Measurements from ENCODE around the gene TERB2. TPM values are rescaled to one million over a fixed set of nuclear protein-coding genes. Genes with fewer than 3 reads are reported as not detected.
A peak's percentile ranks its signal among the peaks of the same experiment; 100 is the strongest.

The TERB2 gene
- total RNA-seq (not detected in 2 replicates), polyA plus RNA-seq (not detected in 2 replicates), polyA minus RNA-seq (not detected in 2 replicates), Bru-seq, nascent RNA (percentile 2 among the genes with signal in this experiment), BruChase-seq, experiment 1, labeled RNA remaining after a 6-hour chase (not detected), BruChase-seq, experiment 2, labeled RNA remaining after a 2-hour chase (not detected)
- polyA plus RNA-seq (2011; cell fraction: cytosol; rRNA removed): not detected in 2 replicates
- polyA plus RNA-seq (2011; cell fraction: nucleus; rRNA removed): not detected in 2 replicates
- not detected in 2 replicates for polyA plus RNA-seq (2012)
- polyA minus RNA-seq (2011; cell fraction: cytosol; rRNA and poly(A)+ RNA removed): not detected
- polyA minus RNA-seq (2011; cell fraction: nucleus; rRNA and poly(A)+ RNA removed): not detected in 2 replicates
- long read RNA-seq: 0 reads

- Histone ChIP-seq H3K79me2 (ENCODE audit: control insufficient read depth, insufficient read depth, low read length) (no peaks in the 10 kb centered on the region), H3K27me3 (ENCODE audit: control insufficient read depth in 2 of 2, insufficient read depth in 2 of 2, low read length in 2 of 2) (no peaks in the 10 kb centered on the region), H3K36me3 (ENCODE audit: control insufficient read depth in 2 of 2, extremely low read depth in 1 of 2, insufficient read depth in 2 of 2, low read length in 2 of 2) (no peaks in the 10 kb centered on the region), H3K4me3 (replicated peaks in 1 of 3; ENCODE audit: insufficient read depth in 1 of 3, low read depth in 1 of 3, low read length in 3 of 3) (no peak within 1 kb of the TSS), H3K27ac (ENCODE audit: insufficient read depth, low read depth, low read length) (no peak within 1 kb of the TSS), H3K9me3 (replicated peaks; ENCODE audit: control insufficient read depth, insufficient read depth, low read length) (no peaks in the 10 kb centered on the region), H2AFZ (ENCODE audit: low read depth, low read length) (no peak within 1 kb of the TSS), H3K9me1 (replicated peaks; ENCODE audit: control insufficient read depth, extremely low read depth, insufficient read depth, low read length) (no peaks in the 10 kb centered on the region), H3K9ac (replicated peaks; ENCODE audit: extremely low read depth, insufficient read depth, low read length) (no peak within 1 kb of the TSS), H4K20me1 (replicated peaks; ENCODE audit: control insufficient read depth, extremely low read depth, insufficient read depth, low read length) (no peaks in the 10 kb centered on the region), H3K4me2 (ENCODE audit: insufficient read depth, low read length) (no peak within 1 kb of the TSS), H3K4me1 (ENCODE audit: control insufficient read depth, extremely low read depth, insufficient read depth, low read length) (no peaks in the 10 kb centered on the region)
- no peak for FAIRE-seq
- intact Hi-C loops (cut with micrococcal nuclease): no loop called here
- ChIA-PET POLR2A (no interaction called here), CTCF (interaction anchor here (0.6 kb wide), 1 partner anchor 12 kb away, joined by 3 read pairs; no protein-coding TSS in a partner anchor)
- no TSS peak for BruUV-seq (replicated peaks)
- no peak for DNase-seq (ENCODE audit: low read depth, low spot score)
- TF ChIP-seq CTCF (IDR thresholded peaks at IDR 0.05; ENCODE audit: extremely low read depth in 1 of 2, insufficient read depth in 1 of 2, low read depth in 1 of 2, low read length in 2 of 2): no peak
- no peak for TF ChIP-seq MAX (IDR thresholded peaks at IDR 0.05; ENCODE audit: insufficient read depth, insufficient read length)
- no peak for TF ChIP-seq EZH2 (IDR thresholded peaks at IDR 0.05; ENCODE audit: borderline replicate concordance, low read depth, low read length, severe bottlenecking)
- no peak for TF ChIP-seq JUN (IDR thresholded peaks at IDR 0.05; ENCODE audit: borderline replicate concordance, insufficient read depth, insufficient read length, low read depth)
- no peak for TF ChIP-seq POLR2AphosphoS5 (IDR thresholded peaks at IDR 0.05; ENCODE audit: insufficient read depth, low read depth, low read length)
- TF ChIP-seq GATA2 (IDR thresholded peaks at IDR 0.05; ENCODE audit: insufficient read depth, insufficient read length, low read depth, low read length): no peak
- TF ChIP-seq POLR2A (IDR thresholded peaks at IDR 0.05; ENCODE audit: low read depth, low read length): no peak
- TF ChIP-seq FOS (IDR thresholded peaks at IDR 0.05; ENCODE audit: borderline replicate concordance, insufficient read depth, low read length): no peak
- TF ChIP-seq MYC (IDR thresholded peaks at IDR 0.05; ENCODE audit: low read depth, low read length): no peak
- dilution Hi-C loops (cut with MboI; ENCODE audit: extremely low pct_ligation_motif_present, low sequenced_read_pairs): no loop called here
These were observed at the start of gene TERB2 for GRCh38 chr15:44956388-44956787. Gene TERB2, plus strand, starts transcription at chr15:44956687. Its CDS starts 32 bp downstream, at chr15:44956719.
